ENCODE results near the gene CHAC2.
"Not testable (repeated sequence)": the region's sequence is repeated elsewhere in the genome, so short reads cannot be mapped to it uniquely, and the experiment has no call there.

The CHAC2 gene

GRCh38 chr2:53767405-53768241 lies at the start of gene CHAC2:
TSS of gene CHAC2 (plus strand) at chr2:53767804. CDS start at chr2:53767887, 83 bp downstream.
- no peak for DNase-seq (ENCODE audit: low read depth)

GRCh38 chr2:53720944-53721343 lies 46.7 kb upstream of the CHAC2 start:
- not testable (repeated sequence) for DNase-seq (ENCODE audit: low read depth)

GRCh38 chr2:53724536-53724935 lies 43.1 kb upstream of the CHAC2 start:
- DNase-seq (ENCODE audit: low read depth) = peak; percentile 21

- DNase-seq (ENCODE audit: low read depth) = no peak
These were observed 41.9 kb upstream of the CHAC2 start for GRCh38 chr2:53725662-53726061.

- no peak for DNase-seq (ENCODE audit: low read depth)
These were observed 39.7 kb upstream of the CHAC2 start for GRCh38 chr2:53727921-53728320.

- no peak for DNase-seq (ENCODE audit: low read depth)
These were observed 38.4 kb upstream of the CHAC2 start for GRCh38 chr2:53729143-53729762.

GRCh38 chr2:53737091-53737490 lies 30.5 kb upstream of the CHAC2 start:
- DNase-seq (ENCODE audit: low read depth) = no peak

GRCh38 chr2:53739032-53739431 lies 28.6 kb upstream of the CHAC2 start:
- no peak for DNase-seq (ENCODE audit: low read depth)

GRCh38 chr2:53740170-53740569 lies 27.4 kb upstream of the CHAC2 start:
- no peak for DNase-seq (ENCODE audit: low read depth)

- DNase-seq (ENCODE audit: low read depth) = no peak
These were observed 23.1 kb upstream of the CHAC2 start for GRCh38 chr2:53744395-53745065.

- no peak for DNase-seq (ENCODE audit: low read depth)
These were observed 17.4 kb upstream of the CHAC2 start for GRCh38 chr2:53750041-53750768.

GRCh38 chr2:53751728-53752127 lies 15.9 kb upstream of the CHAC2 start:
- DNase-seq (ENCODE audit: low read depth) = no peak

GRCh38 chr2:53752385-53752784 lies 15.2 kb upstream of the CHAC2 start:
- DNase-seq (ENCODE audit: low read depth) = no peak

- no peak for DNase-seq (ENCODE audit: low read depth)
These were observed 14.6 kb upstream of the CHAC2 start for GRCh38 chr2:53753041-53753440.

GRCh38 chr2:53755121-53755520 lies 12.5 kb upstream of the CHAC2 start:
- DNase-seq (ENCODE audit: low read depth) = no peak

GRCh38 chr2:53756644-53757043 lies 11.0 kb upstream of the CHAC2 start:
- no peak for DNase-seq (ENCODE audit: low read depth)

- DNase-seq (ENCODE audit: low read depth) = not testable (repeated sequence)
These were observed 10.4 kb upstream of the CHAC2 start for GRCh38 chr2:53757206-53757605.

- no peak for DNase-seq (ENCODE audit: low read depth)
These were observed 1.8 kb upstream of the CHAC2 start for GRCh38 chr2:53765767-53766166.

GRCh38 chr2:53768242-53768542 lies 588 bp downstream of the CHAC2 start:
- DNase-seq (ENCODE audit: low read depth) = no peak

GRCh38 chr2:53769318-53769945 lies 1.8 kb downstream of the CHAC2 start:
- DNase-seq (ENCODE audit: low read depth) = no peak

- DNase-seq (ENCODE audit: low read depth) = no peak
These were observed 2.7 kb downstream of the CHAC2 start for GRCh38 chr2:53770264-53770663.

GRCh38 chr2:53777134-53777533 lies 9.5 kb downstream of the CHAC2 start:
- no peak for DNase-seq (ENCODE audit: low read depth)

All from GM04503 (cell line).